ENCODE data around the gene ATP11C. TPM values are rescaled to one million over a fixed set of nuclear protein-coding genes. Genes with fewer than 3 reads are reported as not detected.

Gene ATP11C
- total RNA-seq, 2 experiments from 2014 or later, result 15.2 to 18.2 TPM

GRCh38 chrX:139972113-139972512 is 39.3 kb upstream of the ATP11C start:
- peaks cover 2% of the 10 kb centered on the region for H3K9me3 Mint-ChIP-seq
- no peaks in the 10 kb centered on the region for H3K36me3 Mint-ChIP-seq (ENCODE audit: low read depth)
- no peak for TF ChIP-seq CTCF (IDR thresholded peaks at IDR 0.05)
- no peak overlapping the region for H3K4me3 Mint-ChIP-seq
- Histone ChIP-seq H3K9me3 (ENCODE audit: control insufficient read depth in 1 of 2, insufficient read depth in 1 of 2, low read length in 2 of 2) (no peaks in the 10 kb centered on the region), H3K36me3 (ENCODE audit: insufficient read depth, low read length) (no peaks in the 10 kb centered on the region), H3K4me3 (ENCODE audit: low read length) (no peak overlapping the region), H3K27ac (ENCODE audit: low read depth in 1 of 2, low read length in 2 of 2) (no peak overlapping the region), H3K4me1 (ENCODE audit: insufficient read depth, low read length) (no peaks in the 10 kb centered on the region), H3K27me3 (ENCODE audit: control insufficient read depth in 1 of 2, insufficient read depth in 2 of 2, low read length in 2 of 2) (peaks cover 0 to 3% of the 10 kb centered on the region in 2 experiments)
- DNase-seq (no peak), ATAC-seq (ENCODE audit: poor library complexity) (no peak)
- peaks cover 20% of the 10 kb centered on the region for H3K27me3 Mint-ChIP-seq
- intact Hi-C loops (cut with DNase I, micrococcal nuclease), result loop anchor here in 1 of 2 experiments (10.0 kb wide), 1 partner anchor 1197 kb away; no protein-coding TSS in a partner anchor
- ChIA-PET CTCF (no interaction called here), POLR2A (no interaction called here)
- no peaks in the 10 kb centered on the region for H3K4me1 Mint-ChIP-seq (ENCODE audit: low read depth)
- no peak overlapping the region for H3K27ac Mint-ChIP-seq

GRCh38 chrX:139971394-139971749 is 38.5 kb upstream of the ATP11C start:
- Histone ChIP-seq H3K4me3 (ENCODE audit: low read length) (no peak overlapping the region), H3K36me3 (ENCODE audit: insufficient read depth, low read length) (no peaks in the 10 kb centered on the region), H3K4me1 (ENCODE audit: insufficient read depth, low read length) (no peaks in the 10 kb centered on the region), H3K27ac (ENCODE audit: low read depth in 1 of 2, low read length in 2 of 2) (no peak overlapping the region), H3K27me3 (ENCODE audit: control insufficient read depth in 1 of 2, insufficient read depth in 2 of 2, low read length in 2 of 2) (peaks cover 0 to 3% of the 10 kb centered on the region in 2 experiments), H3K9me3 (ENCODE audit: control insufficient read depth in 1 of 2, insufficient read depth in 1 of 2, low read length in 2 of 2) (no peaks in the 10 kb centered on the region)
- Mint-ChIP-seq H3K36me3 (ENCODE audit: low read depth) (no peaks in the 10 kb centered on the region), H3K9me3 (peaks cover 2% of the 10 kb centered on the region), H3K4me3 (no peak overlapping the region), H3K4me1 (ENCODE audit: low read depth) (no peaks in the 10 kb centered on the region), H3K27ac (no peak overlapping the region), H3K27me3 (peaks cover 20% of the 10 kb centered on the region)
- no peak for TF ChIP-seq CTCF (IDR thresholded peaks at IDR 0.05)
- DNase-seq (no peak), ATAC-seq (ENCODE audit: poor library complexity) (no peak)
- POLR2A ChIA-PET, result no interaction called here
- CTCF ChIA-PET, result no interaction called here
- intact Hi-C loops (cut with DNase I, micrococcal nuclease), result loop anchor here in 1 of 2 experiments (10.0 kb wide), 1 partner anchor 1197 kb away; no protein-coding TSS in a partner anchor

GRCh38 chrX:139969286-139969685 is 36.4 kb upstream of the ATP11C start:
- TF ChIP-seq CTCF (IDR thresholded peaks at IDR 0.05), result no peak
- Histone ChIP-seq H3K4me1 (ENCODE audit: insufficient read depth, low read length) (no peaks in the 10 kb centered on the region), H3K27ac (ENCODE audit: low read depth in 1 of 2, low read length in 2 of 2) (no peak overlapping the region), H3K27me3 (ENCODE audit: control insufficient read depth in 1 of 2, insufficient read depth in 2 of 2, low read length in 2 of 2) (peaks cover 0 to 3% of the 10 kb centered on the region in 2 experiments), H3K4me3 (ENCODE audit: low read length) (no peak overlapping the region), H3K9me3 (ENCODE audit: control insufficient read depth in 1 of 2, insufficient read depth in 1 of 2, low read length in 2 of 2) (no peaks in the 10 kb centered on the region), H3K36me3 (ENCODE audit: insufficient read depth, low read length) (no peaks in the 10 kb centered on the region)
- DNase-seq (no peak), ATAC-seq (ENCODE audit: poor library complexity) (no peak)
- intact Hi-C loops (cut with DNase I, micrococcal nuclease), result no loop called here
- Mint-ChIP-seq H3K4me3 (no peak overlapping the region), H3K9me3 (no peaks in the 10 kb centered on the region), H3K36me3 (ENCODE audit: low read depth) (no peaks in the 10 kb centered on the region), H3K27ac (no peak overlapping the region), H3K4me1 (ENCODE audit: low read depth) (no peaks in the 10 kb centered on the region), H3K27me3 (peaks cover 20% of the 10 kb centered on the region)
- ChIA-PET POLR2A (no interaction called here), CTCF (no interaction called here)
